K562 (cell line): ENCODE results near the gene IMP4. TPM values are rescaled to one million over a fixed set of nuclear protein-coding genes. Genes with fewer than 3 reads are reported as not detected.

ENCODE experiments used
- BCOR ChIP-seq: fragments of 450-650 bp; IDR thresholded peaks from 2 replicates; pipeline ENCODE4 v1.6.1; 2016
- DPF2 ChIP-seq: fragments of 450-650 bp; IDR thresholded peaks from 2 replicates; pipeline ENCODE4 v1.6.1; 2016
- ELF1 ChIP-seq: fragments of 200-800 bp; sonication (Bioruptor generic); IDR thresholded peaks from 2 replicates; pipeline ENCODE4 v1.6.1; 2016; ENCODE audit warnings: missing genetic modification characterization, missing compliant biosample characterization
- EP300 ChIP-seq: IDR thresholded peaks from 2 replicates; pipeline ENCODE4 v1.6.1; 2012; ENCODE audit warnings: low read length, improper control_type of control experiment
- EP400 ChIP-seq: fragments of 450-650 bp; IDR thresholded peaks from 2 replicates; pipeline ENCODE4 v1.6.1; 2017; ENCODE audit warnings: antibody characterized with exemption, mild to moderate bottlenecking, moderate library complexity
- KAT7 ChIP-seq: sonication (generic); formaldehyde crosslinking; IDR thresholded peaks from 2 replicates; pipeline ENCODE4 v1.8.0; 2022; ENCODE audit warnings: missing genetic modification reagents, mild to moderate bottlenecking, borderline replicate concordance
- L3MBTL2 ChIP-seq: fragments of 450-650 bp; IDR thresholded peaks from 2 replicates; pipeline ENCODE4 v1.6.1; 2016; ENCODE audit warnings: mild to moderate bottlenecking, moderate library complexity
- NCOR1 ChIP-seq: fragments of 450-650 bp; IDR thresholded peaks from 2 replicates; pipeline ENCODE4 v1.6.1; 2016; ENCODE audit warnings: mild to moderate bottlenecking, moderate library complexity
- NUFIP1 ChIP-seq: fragments of 450-650 bp; IDR thresholded peaks from 2 replicates; pipeline ENCODE4 v1.6.1; 2018; ENCODE audit not compliant: partially characterized antibody
- PYGO2 ChIP-seq: fragments of 450-650 bp; IDR thresholded peaks from 2 replicates; pipeline ENCODE4 v1.6.1; 2016; ENCODE audit warnings: mild to moderate bottlenecking, missing genetic modification characterization, moderate library complexity, missing compliant biosample characterization
- RAD51 ChIP-seq: fragments of 450-650 bp; IDR thresholded peaks from 2 replicates; pipeline ENCODE4 v1.7.1; 2016; ENCODE audit warnings: low read depth, mild to moderate bottlenecking, borderline replicate concordance
- RREB1 ChIP-seq: fragments of 250-450 bp; sonication (Bioruptor Pico); IDR thresholded peaks from 2 replicates; pipeline ENCODE4 v1.4.0; 2020
- SMARCC2 ChIP-seq: fragments of 450-650 bp; IDR thresholded peaks from 2 replicates; pipeline ENCODE4 v1.6.1; 2017; ENCODE audit warnings: antibody characterized with exemption, moderate library complexity, mild to moderate bottlenecking, low read depth
- TCF3 ChIP-seq: sonication (generic); formaldehyde crosslinking; IDR thresholded peaks from 2 replicates; pipeline ENCODE4 v1.4.0; 2020; ENCODE audit warnings: mild to moderate bottlenecking, missing genetic modification reagents
- ZNF436 ChIP-seq: fragments of 250-450, 450-650 bp; sonication (Bioruptor Pico); formaldehyde crosslinking; IDR thresholded peaks from 2 replicates; pipeline ENCODE4 v1.7.0; 2020; ENCODE audit warnings: mild to moderate bottlenecking
- polyA plus RNA-seq, 8 experiments: library from polyadenylated mRNA; depleted of rRNA in 4 of 8; stranded (reverse) in 5 of 8; unstranded in 3 of 8; fragments of >200 nt; fragmentation: Nextera tagmentation in 2 of 8; fragmentation: Illumina TruSeq in 1 of 8; extraction: Ambion mirVana in 2 of 8; extraction: Trizol in 1 of 8; gene quantifications; 2 replicates each; pipeline versions ENCODE4 v1.2.1 to v1.2.3, GENCODE V29; 2011 to 2014; ENCODE audit warnings: inconsistent platforms in 1 of 8, missing spikeins in 1 of 8
- total RNA-seq, 7 experiments: library from RNA; depleted of rRNA in 6 of 7; stranded (reverse); fragments of >200 nt in 6 of 7; fragmentation: Illumina TruSeq in 2 of 7; extraction: Trizol in 2 of 7; gene quantifications; 2 replicates each; pipeline versions ENCODE4 v1.2.1 to v1.2.3, GENCODE V29; 2011 to 2021; ENCODE audit warnings: low replicate concordance in 1 of 7

IMP4 gene
- total and polyA plus RNA-seq, 9 of the 15 experiments (the other 6 are each of a cell fraction or from before 2014, with no cell fraction given) = 35.4 to 209 (median 100.0) TPM

GRCh38 chr2:130339885-130340745, 2.6 kb upstream of the IMP4 start (continued):
- TF ChIP-seq L3MBTL2 (peak; percentile 58; the same call in 1 of the 2 replicates), TCF3 (CRISPR knock-in tag) (peak; percentile 84), RAD51 (0 out of 2 replicates have a peak, but pooled peaks have one; percentile 39), NUFIP1 (no peak), NCOR1 (peak; percentile 67), SMARCC2 (peak; percentile 47; the same call in 1 of the 2 replicates), BCOR (peak; percentile 28; the same call in 1 of the 2 replicates), DPF2 (peak; percentile 87), ELF1 (tag) (0 out of 2 replicates have a peak, but pooled peaks have one; percentile 29), EP300 (peak; percentile 75), EP400 (peak; percentile 56), RREB1 (CRISPR knock-in tag) (no peak), KAT7 (CRISPR knock-in tag) (no peak), ZNF436 (no peak), PYGO2 (tag) (no peak)
